Memory B cell (primary cell): ENCODE results near the gene GLG1.
"Not testable (repeated sequence)": the region's sequence is repeated elsewhere in the genome, so short reads cannot be mapped to it uniquely, and the experiment has no call there.

Experiments
- ATAC-seq: fragments of 150-1000 bp; cut with Tn5 transposase; 2 replicates; pipeline ENCODE4 v1.10.0; 2021; ENCODE audit warnings: low read depth, mild to moderate bottlenecking, moderate library complexity
- DNase-seq, 2 donors: peaks; one replicate each; pipeline ENCODE4 v3.0.0; 2022; ENCODE audit warnings: low spot score in 2 of 2
- H3K27ac Mint-ChIP-seq: one replicate; pipeline ENCODE4 v1.8.0; 2022; ENCODE audit warnings: mild to moderate bottlenecking, moderate library complexity, mixed read lengths
- H3K27me3 Mint-ChIP-seq: one replicate; pipeline ENCODE4 v1.8.0; 2022; ENCODE audit warnings: mixed read lengths
- H3K36me3 Mint-ChIP-seq: one replicate; pipeline ENCODE4 v1.8.0; 2022; ENCODE audit warnings: mild to moderate bottlenecking, mixed read lengths
- H3K4me1 Mint-ChIP-seq: one replicate; pipeline ENCODE4 v1.8.0; 2022; ENCODE audit warnings: mixed read lengths
- H3K4me3 Mint-ChIP-seq: one replicate; pipeline ENCODE4 v1.8.0; 2022; ENCODE audit warnings: mild to moderate bottlenecking, moderate library complexity, mixed read lengths
- H3K9me3 Mint-ChIP-seq: one replicate; pipeline ENCODE4 v1.8.0; 2022; ENCODE audit warnings: mixed read lengths

Gene GLG1

GRCh38 chr16:74518934-74519333, 88.0 kb downstream of the GLG1 start:
- H3K27ac Mint-ChIP-seq, H3K27me3 Mint-ChIP-seq, H3K4me3 Mint-ChIP-seq, ATAC-seq, DNase-seq, H3K9me3 Mint-ChIP-seq: not testable (repeated sequence)
- H3K4me1 Mint-ChIP-seq, result peaks cover 24% of the 10 kb centered on the region
- H3K36me3 Mint-ChIP-seq, result peaks cover 21% of the 10 kb centered on the region

GRCh38 chr16:74511961-74512360, 95.0 kb downstream of the GLG1 start:
- peaks cover 29% of the 10 kb centered on the region for H3K36me3 Mint-ChIP-seq
- no peaks in the 10 kb centered on the region for H3K27me3 Mint-ChIP-seq
- H3K4me3 Mint-ChIP-seq, result no peak overlapping the region
- DNase-seq, result no peak
- H3K4me1 Mint-ChIP-seq, result peaks cover 27% of the 10 kb centered on the region
- no peak for ATAC-seq
- no peaks in the 10 kb centered on the region for H3K9me3 Mint-ChIP-seq
- H3K27ac Mint-ChIP-seq, result no peak overlapping the region

GRCh38 chr16:74505011-74505410, 101.9 kb downstream of the GLG1 start:
- H3K27me3 Mint-ChIP-seq, result no peaks in the 10 kb centered on the region
- no peak overlapping the region for H3K4me3 Mint-ChIP-seq
- DNase-seq (no peak), ATAC-seq (no peak)
- no peaks in the 10 kb centered on the region for H3K9me3 Mint-ChIP-seq
- H3K36me3 Mint-ChIP-seq, result peaks cover 27% of the 10 kb centered on the region
- H3K4me1 Mint-ChIP-seq, result no peaks in the 10 kb centered on the region
- no peak overlapping the region for H3K27ac Mint-ChIP-seq

- ATAC-seq (no peak), DNase-seq (no peak)
- Mint-ChIP-seq H3K27me3 (no peaks in the 10 kb centered on the region), H3K36me3 (peaks cover 25% of the 10 kb centered on the region), H3K4me3 (no peak overlapping the region), H3K4me1 (no peaks in the 10 kb centered on the region), H3K9me3 (no peaks in the 10 kb centered on the region), H3K27ac (no peak overlapping the region)
Observed at GRCh38 chr16:74503412-74503811, 103.5 kb downstream of the GLG1 start.

- Mint-ChIP-seq H3K4me3 (no peak overlapping the region), H3K27me3 (no peaks in the 10 kb centered on the region), H3K9me3 (no peaks in the 10 kb centered on the region), H3K36me3 (peaks cover 23% of the 10 kb centered on the region), H3K4me1 (no peaks in the 10 kb centered on the region), H3K27ac (no peak overlapping the region)
- ATAC-seq, result no peak
- no peak for DNase-seq
Observed at GRCh38 chr16:74501484-74502478, 105.1 kb downstream of the GLG1 start.

- H3K4me1 Mint-ChIP-seq, result no peaks in the 10 kb centered on the region
- no peak overlapping the region for H3K27ac Mint-ChIP-seq
- no peaks in the 10 kb centered on the region for H3K9me3 Mint-ChIP-seq
- DNase-seq (no peak), ATAC-seq (no peak)
- no peak overlapping the region for H3K4me3 Mint-ChIP-seq
- peaks cover 20% of the 10 kb centered on the region for H3K36me3 Mint-ChIP-seq
- H3K27me3 Mint-ChIP-seq, result no peaks in the 10 kb centered on the region
Observed at GRCh38 chr16:74500907-74501306, 106.0 kb downstream of the GLG1 start.

GRCh38 chr16:74499114-74499513, 107.8 kb downstream of the GLG1 start:
- H3K36me3 Mint-ChIP-seq, result peaks cover 16% of the 10 kb centered on the region
- H3K27me3 Mint-ChIP-seq, result no peaks in the 10 kb centered on the region
- H3K4me3 Mint-ChIP-seq, result no peak overlapping the region
- H3K27ac Mint-ChIP-seq, result no peak overlapping the region
- ATAC-seq (no peak), DNase-seq (no peak)
- H3K9me3 Mint-ChIP-seq, result no peaks in the 10 kb centered on the region
- no peaks in the 10 kb centered on the region for H3K4me1 Mint-ChIP-seq

GRCh38 chr16:74497761-74498160, 109.2 kb downstream of the GLG1 start:
- Mint-ChIP-seq H3K4me3 (no peak overlapping the region), H3K9me3 (no peaks in the 10 kb centered on the region), H3K27ac (no peak overlapping the region), H3K36me3 (peaks cover 11% of the 10 kb centered on the region), H3K4me1 (no peaks in the 10 kb centered on the region), H3K27me3 (no peaks in the 10 kb centered on the region)
- DNase-seq, result no peak
- ATAC-seq, result no peak

GRCh38 chr16:74496054-74496453, 110.9 kb downstream of the GLG1 start:
- ATAC-seq (no peak), DNase-seq (no peak)
- no peaks in the 10 kb centered on the region for H3K27me3 Mint-ChIP-seq
- peaks cover 8% of the 10 kb centered on the region for H3K36me3 Mint-ChIP-seq
- H3K4me3 Mint-ChIP-seq, result no peak overlapping the region
- no peaks in the 10 kb centered on the region for H3K4me1 Mint-ChIP-seq
- H3K9me3 Mint-ChIP-seq, result no peaks in the 10 kb centered on the region
- H3K27ac Mint-ChIP-seq, result no peak overlapping the region

- Mint-ChIP-seq H3K4me3 (no peak overlapping the region), H3K36me3 (peaks cover 16% of the 10 kb centered on the region), H3K27ac (peak overlapping the region; percentile 11), H3K4me1 (no peaks in the 10 kb centered on the region), H3K9me3 (no peaks in the 10 kb centered on the region), H3K27me3 (no peaks in the 10 kb centered on the region)
- ATAC-seq (no peak), DNase-seq (no peak)
Observed at GRCh38 chr16:74492976-74493375, 113.9 kb downstream of the GLG1 start.

GRCh38 chr16:74487634-74488495, 119.0 kb downstream of the GLG1 start:
- Mint-ChIP-seq H3K27me3 (no peaks in the 10 kb centered on the region), H3K4me3 (no peak overlapping the region), H3K36me3 (peaks cover 19% of the 10 kb centered on the region), H3K4me1 (no peaks in the 10 kb centered on the region), H3K9me3 (no peaks in the 10 kb centered on the region), H3K27ac (no peak overlapping the region)
- no peak for ATAC-seq
- no peak for DNase-seq

GRCh38 chr16:74485916-74486315, 121.0 kb downstream of the GLG1 start:
- H3K36me3 Mint-ChIP-seq, result peaks cover 20% of the 10 kb centered on the region
- H3K9me3 Mint-ChIP-seq, result no peaks in the 10 kb centered on the region
- H3K27me3 Mint-ChIP-seq, result no peaks in the 10 kb centered on the region
- no peak overlapping the region for H3K4me3 Mint-ChIP-seq
- DNase-seq, result no peak
- H3K27ac Mint-ChIP-seq, result no peak overlapping the region
- no peak for ATAC-seq
- no peaks in the 10 kb centered on the region for H3K4me1 Mint-ChIP-seq

- DNase-seq, result no peak
- ATAC-seq, result no peak
- Mint-ChIP-seq H3K27ac (no peak overlapping the region), H3K27me3 (no peaks in the 10 kb centered on the region), H3K4me1 (peaks cover 2% of the 10 kb centered on the region), H3K4me3 (no peak overlapping the region), H3K9me3 (no peaks in the 10 kb centered on the region), H3K36me3 (peaks cover 29% of the 10 kb centered on the region)
Observed at GRCh38 chr16:74480150-74481029, 126.5 kb downstream of the GLG1 start.
